Measurements from ENCODE around the gene PPIL1. TPM values are rescaled to one million over a fixed set of nuclear protein-coding genes. Genes with fewer than 3 reads are reported as not detected.

Gene PPIL1
- polyA plus RNA-seq, 3 donors: 2.0 to 7.6 (median 5.9) TPM

DNA sequence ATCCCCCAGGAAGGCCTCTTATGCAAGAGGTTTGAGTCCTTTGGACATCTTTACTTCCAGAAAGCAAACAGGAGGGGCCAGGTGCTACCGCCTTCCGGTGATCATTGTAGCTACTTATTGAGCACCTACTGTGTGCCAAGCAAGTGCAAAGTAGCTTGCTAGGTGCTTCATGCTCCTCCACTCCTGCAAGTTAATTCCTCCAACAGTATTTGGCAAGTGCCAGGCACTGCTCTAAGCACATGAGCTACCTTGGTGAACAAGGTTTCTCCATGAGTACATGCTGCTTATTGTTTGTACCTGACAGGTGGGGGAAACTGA is 37.6 kb downstream of the PPIL1 start:
- no peaks in the 10 kb centered on the region for H3K36me3 ChIP-seq (replicated peaks in 1 of 2; ENCODE audit: control insufficient read depth in 1 of 2, insufficient read depth in 2 of 2, low read length in 2 of 2)
- TF ChIP-seq, protein P1, sequence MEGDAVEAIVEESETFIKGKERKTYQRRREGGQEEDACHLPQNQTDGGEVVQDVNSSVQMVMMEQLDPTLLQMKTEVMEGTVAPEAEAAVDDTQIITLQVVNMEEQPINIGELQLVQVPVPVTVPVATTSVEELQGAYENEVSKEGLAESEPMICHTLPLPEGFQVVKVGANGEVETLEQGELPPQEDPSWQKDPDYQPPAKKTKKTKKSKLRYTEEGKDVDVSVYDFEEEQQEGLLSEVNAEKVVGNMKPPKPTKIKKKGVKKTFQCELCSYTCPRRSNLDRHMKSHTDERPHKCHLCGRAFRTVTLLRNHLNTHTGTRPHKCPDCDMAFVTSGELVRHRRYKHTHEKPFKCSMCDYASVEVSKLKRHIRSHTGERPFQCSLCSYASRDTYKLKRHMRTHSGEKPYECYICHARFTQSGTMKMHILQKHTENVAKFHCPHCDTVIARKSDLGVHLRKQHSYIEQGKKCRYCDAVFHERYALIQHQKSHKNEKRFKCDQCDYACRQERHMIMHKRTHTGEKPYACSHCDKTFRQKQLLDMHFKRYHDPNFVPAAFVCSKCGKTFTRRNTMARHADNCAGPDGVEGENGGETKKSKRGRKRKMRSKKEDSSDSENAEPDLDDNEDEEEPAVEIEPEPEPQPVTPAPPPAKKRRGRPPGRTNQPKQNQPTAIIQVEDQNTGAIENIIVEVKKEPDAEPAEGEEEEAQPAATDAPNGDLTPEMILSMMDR (IDR thresholded peaks at IDR 0.05): no peak
- no peak for DNase-seq
- H3K4me1 ChIP-seq (ENCODE audit: control insufficient read depth in 1 of 2, insufficient read depth in 2 of 2, low read length in 2 of 2): peaks cover 16 to 23% of the 10 kb centered on the region in 2 donors
- H3K4me2 ChIP-seq (replicated peaks; ENCODE audit: extremely low read depth, low read length, poor library complexity, severe bottlenecking): no peak overlapping the region
- Mint-ChIP-seq H3K27ac (no peak overlapping the region), H3K27me3 (ENCODE audit: low read depth in 3 of 3) (peaks cover 42 to 51% (median 48%) of the 10 kb centered on the region in 3 donors), H3K36me3 (peaks cover 8 to 15% of the 10 kb centered on the region in 2 donors), H3K4me3 (no peak overlapping the region), H3K9me3 (peaks cover 0 to 15% (median 6%) of the 10 kb centered on the region in 7 donors), H3K4me1 (peaks cover 24% of the 10 kb centered on the region)
- H3K9me3 ChIP-seq (replicated peaks in 1 of 2; ENCODE audit: control insufficient read depth in 1 of 2, insufficient read depth in 1 of 2, low read length in 2 of 2): peaks cover 0 to 22% of the 10 kb centered on the region in 2 donors
- H2AFZ ChIP-seq (ENCODE audit: insufficient read depth, low read depth, low read length, poor library complexity, severe bottlenecking): no peak overlapping the region
- no peak overlapping the region for H3K9ac ChIP-seq (ENCODE audit: insufficient read depth, low read length, poor library complexity, severe bottlenecking)
- no peak overlapping the region for H3K4me3 ChIP-seq (replicated peaks in 1 of 3; ENCODE audit: low read depth in 2 of 3, low read length in 3 of 3)
- peaks cover 29 to 46% of the 10 kb centered on the region in 2 donors for H3K27me3 ChIP-seq (ENCODE audit: control insufficient read depth in 2 of 2, insufficient read depth in 2 of 2, low read length in 2 of 2)
- intact Hi-C loops (cut with micrococcal nuclease): no loop called here
- WGBS (ENCODE audit: insufficient coverage): 100% methylated on average over 2 of the region's 2 CpGs
- no peak overlapping the region for H3K27ac ChIP-seq (ENCODE audit: low read depth in 1 of 2, low read length in 2 of 2)
- no peaks in the 10 kb centered on the region for H4K20me1 ChIP-seq (ENCODE audit: insufficient read depth, low read length)
- no peaks in the 10 kb centered on the region for H3K79me2 ChIP-seq (ENCODE audit: insufficient read depth, low read length)

DNA sequence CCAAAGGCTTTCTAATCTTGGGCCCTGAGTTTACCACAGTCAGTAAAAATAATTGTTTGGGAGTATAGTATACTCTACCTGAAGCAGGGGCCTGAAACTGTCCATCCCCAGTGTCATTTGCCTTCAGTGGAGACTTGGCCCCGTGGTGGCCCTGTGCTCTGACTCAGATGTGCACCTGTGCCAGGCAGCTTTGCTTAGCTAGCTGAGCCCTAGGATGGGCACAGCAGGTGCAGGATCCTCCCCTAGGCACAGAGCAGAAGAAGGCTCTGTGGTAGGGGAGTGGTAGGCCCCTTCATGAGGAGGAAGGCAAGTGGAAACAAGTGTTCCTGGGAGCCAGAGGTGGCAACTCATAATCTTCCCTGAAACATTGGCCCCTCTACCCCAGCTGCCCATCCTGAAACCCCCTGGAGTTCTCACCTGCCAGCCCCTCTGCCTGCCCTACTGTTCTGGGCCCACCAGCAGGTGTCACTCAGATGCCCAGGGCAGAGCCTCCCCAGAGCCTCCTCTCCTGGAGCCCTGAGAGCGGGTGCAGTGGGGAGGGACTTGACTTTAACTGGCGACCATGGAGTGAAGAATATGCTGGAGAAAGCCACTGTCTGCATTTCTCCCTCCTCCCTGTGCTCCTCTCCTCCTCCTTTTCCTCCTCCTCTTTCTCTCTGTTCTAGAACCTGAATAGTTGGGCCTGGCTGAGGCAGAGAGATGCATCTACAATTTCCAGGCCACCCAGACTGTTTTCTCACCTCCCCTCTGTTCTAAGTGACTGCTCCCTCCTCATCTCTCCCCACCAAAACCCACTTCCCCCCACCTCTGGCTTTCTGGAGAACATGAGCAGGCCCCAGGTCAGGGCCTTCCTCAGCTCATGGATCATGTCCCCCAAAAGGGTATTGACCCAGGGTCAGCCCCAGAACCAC is 38.2 kb downstream of the PPIL1 start:
- TF ChIP-seq, protein P1 (IDR thresholded peaks at IDR 0.05): no peak
- Histone ChIP-seq H3K27me3 (ENCODE audit: control insufficient read depth in 2 of 2, insufficient read depth in 2 of 2, low read length in 2 of 2) (peaks cover 29 to 45% of the 10 kb centered on the region in 2 donors), H3K9me3 (replicated peaks in 1 of 2; ENCODE audit: control insufficient read depth in 1 of 2, insufficient read depth in 1 of 2, low read length in 2 of 2) (peaks cover 0 to 22% of the 10 kb centered on the region in 2 donors), H3K4me1 (ENCODE audit: control insufficient read depth in 1 of 2, insufficient read depth in 2 of 2, low read length in 2 of 2) (peaks cover 15 to 23% of the 10 kb centered on the region in 2 donors), H4K20me1 (ENCODE audit: insufficient read depth, low read length) (no peaks in the 10 kb centered on the region), H3K79me2 (ENCODE audit: insufficient read depth, low read length) (no peaks in the 10 kb centered on the region), H3K4me2 (replicated peaks; ENCODE audit: extremely low read depth, low read length, poor library complexity, severe bottlenecking) (no peak overlapping the region), H3K4me3 (replicated peaks in 1 of 3; ENCODE audit: low read depth in 2 of 3, low read length in 3 of 3) (no peak overlapping the region), H3K36me3 (replicated peaks in 1 of 2; ENCODE audit: control insufficient read depth in 1 of 2, insufficient read depth in 2 of 2, low read length in 2 of 2) (no peaks in the 10 kb centered on the region), H3K27ac (ENCODE audit: low read depth in 1 of 2, low read length in 2 of 2) (no peak overlapping the region), H3K9ac (ENCODE audit: insufficient read depth, low read length, poor library complexity, severe bottlenecking) (no peak overlapping the region), H2AFZ (ENCODE audit: insufficient read depth, low read depth, low read length, poor library complexity, severe bottlenecking) (no peak overlapping the region)
- H3K27ac Mint-ChIP-seq: no peak overlapping the region
- 100% methylated on average over 1 of the region's 3 CpGs for WGBS (ENCODE audit: insufficient coverage)
- peaks cover 41 to 52% (median 48%) of the 10 kb centered on the region in 3 donors for H3K27me3 Mint-ChIP-seq (ENCODE audit: low read depth in 3 of 3)
- DNase-seq: no peak
- peaks cover 8 to 15% of the 10 kb centered on the region in 2 donors for H3K36me3 Mint-ChIP-seq
- peaks cover 0 to 15% (median 6%) of the 10 kb centered on the region in 7 donors for H3K9me3 Mint-ChIP-seq
- intact Hi-C loops (cut with micrococcal nuclease): no loop called here
- H3K4me1 Mint-ChIP-seq: peaks cover 23% of the 10 kb centered on the region
- H3K4me3 Mint-ChIP-seq: no peak overlapping the region
